GM19372 (cell line): ENCODE data around the gene ERC1.

ENCODE experiments used
- ATAC-seq: cut with Tn5 transposase; IDR thresholded peaks from one replicate; pipeline ENCODE4 v1.9.1; 2021; ENCODE audit warnings: mild to moderate bottlenecking, low read depth, moderate library complexity; ENCODE audit not compliant: unreplicated experiment

Gene ERC1

GRCh38 chr12:990661-991349, at the start of gene ERC1:
Gene ERC1, plus strand, starts transcription at chr12:991223. Its CDS starts 36,681 bp downstream, at chr12:1027904.
- ATAC-seq = peak; percentile 86

GRCh38 chr12:943051-943450, 48.0 kb upstream of the ERC1 start:
- no peak for ATAC-seq

GRCh38 chr12:944211-944610, 46.8 kb upstream of the ERC1 start:
- ATAC-seq = no peak

GRCh38 chr12:946212-946611, 44.8 kb upstream of the ERC1 start:
- no peak for ATAC-seq

- ATAC-seq = no peak
Measured at GRCh38 chr12:946631-947030, 44.4 kb upstream of the ERC1 start.

GRCh38 chr12:948238-948637, 42.8 kb upstream of the ERC1 start:
- ATAC-seq = no peak

GRCh38 chr12:949453-950191, 41.4 kb upstream of the ERC1 start, which contains the start of gene RAD52:
Gene RAD52, minus strand, starts transcription at chr12:949694. Its CDS starts 16,636 bp downstream, at chr12:933058.
- ATAC-seq = peak; percentile 80

GRCh38 chr12:951176-951575, 39.8 kb upstream of the ERC1 start:
- ATAC-seq = no peak

GRCh38 chr12:953776-954175, 37.2 kb upstream of the ERC1 start:
- no peak for ATAC-seq

GRCh38 chr12:954741-955140, 36.3 kb upstream of the ERC1 start:
- no peak for ATAC-seq

GRCh38 chr12:955939-956338, 35.1 kb upstream of the ERC1 start:
- no peak for ATAC-seq

GRCh38 chr12:958588-959123, 32.4 kb upstream of the ERC1 start:
- no peak for ATAC-seq

GRCh38 chr12:966724-967123, 24.3 kb upstream of the ERC1 start:
- no peak for ATAC-seq

- ATAC-seq = no peak
Measured at GRCh38 chr12:967641-968040, 23.4 kb upstream of the ERC1 start.

- no peak for ATAC-seq
Measured at GRCh38 chr12:968545-968944, 22.5 kb upstream of the ERC1 start.

- ATAC-seq = no peak
Measured at GRCh38 chr12:969821-970220, 21.2 kb upstream of the ERC1 start.

- ATAC-seq = no peak
Measured at GRCh38 chr12:971991-972390, 19.0 kb upstream of the ERC1 start.

- no peak for ATAC-seq
Measured at GRCh38 chr12:974271-974862, 16.7 kb upstream of the ERC1 start.

GRCh38 chr12:976644-977043, 14.4 kb upstream of the ERC1 start:
- ATAC-seq = no peak

- no peak for ATAC-seq
Measured at GRCh38 chr12:977156-977555, 13.9 kb upstream of the ERC1 start.

GRCh38 chr12:979349-979748, 11.7 kb upstream of the ERC1 start:
- no peak for ATAC-seq
